Ishikawa (cell line): ENCODE results near the gene FAHD2B.
"Not testable (repeated sequence)": the region's sequence is repeated elsewhere in the genome, so short reads cannot be mapped to it uniquely, and the experiment has no call there.

Experiments used
- CEBPB ChIP-seq: IDR thresholded peaks from 2 replicates; pipeline ENCODE4 v1.6.1; 2012
- CREB1 ChIP-seq: IDR thresholded peaks from 2 replicates; pipeline ENCODE4 v1.6.1; 2012; ENCODE audit warnings: low read depth
- EGR1 ChIP-seq: IDR thresholded peaks from 2 replicates; pipeline ENCODE4 v1.6.1; 2012
- EP300 ChIP-seq: IDR thresholded peaks from 2 replicates; pipeline ENCODE4 v1.6.1; 2012; ENCODE audit warnings: borderline replicate concordance
- FOXM1 ChIP-seq: IDR thresholded peaks from 2 replicates; pipeline ENCODE4 v1.6.1; 2012; ENCODE audit warnings: low read depth, borderline replicate concordance
- RAD21 ChIP-seq: IDR thresholded peaks from 2 replicates; pipeline ENCODE4 v1.6.1; 2012; ENCODE audit warnings: low read depth
- TAF1 ChIP-seq: IDR thresholded peaks from 2 replicates; pipeline ENCODE4 v1.6.1; 2012; ENCODE audit warnings: low read depth, mild to moderate bottlenecking
- TCF12 ChIP-seq: IDR thresholded peaks from 2 replicates; pipeline ENCODE4 v1.6.1; 2012; ENCODE audit warnings: low read depth
- YY1 ChIP-seq: IDR thresholded peaks from 2 replicates; pipeline ENCODE4 v1.6.1; 2012; ENCODE audit warnings: low read depth
- TF ChIP-seq, protein P1 (sequence below): IDR thresholded peaks from 2 replicates; pipeline ENCODE4 v1.6.1; 2012; ENCODE audit warnings: low read depth, mild to moderate bottlenecking

DNA sequence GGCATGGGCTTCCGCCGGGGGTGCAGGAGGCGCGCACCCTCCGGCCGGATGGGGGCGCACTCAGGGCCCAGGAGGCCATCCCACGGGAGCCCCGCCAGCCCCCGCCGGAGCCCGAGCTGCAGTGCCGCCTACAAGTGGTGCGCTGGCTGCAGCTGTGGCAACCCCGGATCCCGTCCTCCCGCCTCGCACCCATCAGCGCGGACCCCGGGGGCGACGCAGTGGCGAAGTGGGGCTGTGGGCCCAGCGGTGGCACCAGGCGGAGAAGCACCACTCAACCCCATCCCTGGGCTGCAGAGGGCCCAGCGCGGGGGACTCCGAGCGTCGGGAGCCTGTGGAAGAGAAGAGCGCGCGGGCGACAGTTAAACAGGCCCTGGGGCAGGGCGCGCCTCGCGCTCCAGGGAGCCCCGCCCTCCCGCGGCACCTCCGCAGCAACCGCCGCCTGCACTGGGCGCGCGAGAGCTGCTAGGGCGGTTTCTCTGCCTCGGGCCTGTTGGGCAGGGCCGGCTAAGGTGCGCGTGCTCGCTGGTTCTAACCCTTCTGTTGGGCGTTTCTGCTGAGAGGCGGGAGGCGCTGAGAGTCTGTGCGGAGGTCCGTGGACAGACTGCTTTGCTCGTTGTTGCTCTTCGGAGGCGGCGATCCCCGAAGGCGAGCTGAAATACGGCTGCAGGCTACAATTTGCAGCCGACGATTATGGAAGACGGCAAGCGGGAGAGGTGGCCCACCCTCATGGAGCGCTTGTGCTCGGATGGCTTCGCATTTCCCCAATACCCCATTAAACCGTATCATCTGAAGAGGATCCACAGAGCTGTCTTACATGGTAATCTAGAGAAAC, 18.6 kb upstream of the FAHD2B start, which contains the start of gene ANKRD36:
- TF ChIP-seq, protein P1, sequence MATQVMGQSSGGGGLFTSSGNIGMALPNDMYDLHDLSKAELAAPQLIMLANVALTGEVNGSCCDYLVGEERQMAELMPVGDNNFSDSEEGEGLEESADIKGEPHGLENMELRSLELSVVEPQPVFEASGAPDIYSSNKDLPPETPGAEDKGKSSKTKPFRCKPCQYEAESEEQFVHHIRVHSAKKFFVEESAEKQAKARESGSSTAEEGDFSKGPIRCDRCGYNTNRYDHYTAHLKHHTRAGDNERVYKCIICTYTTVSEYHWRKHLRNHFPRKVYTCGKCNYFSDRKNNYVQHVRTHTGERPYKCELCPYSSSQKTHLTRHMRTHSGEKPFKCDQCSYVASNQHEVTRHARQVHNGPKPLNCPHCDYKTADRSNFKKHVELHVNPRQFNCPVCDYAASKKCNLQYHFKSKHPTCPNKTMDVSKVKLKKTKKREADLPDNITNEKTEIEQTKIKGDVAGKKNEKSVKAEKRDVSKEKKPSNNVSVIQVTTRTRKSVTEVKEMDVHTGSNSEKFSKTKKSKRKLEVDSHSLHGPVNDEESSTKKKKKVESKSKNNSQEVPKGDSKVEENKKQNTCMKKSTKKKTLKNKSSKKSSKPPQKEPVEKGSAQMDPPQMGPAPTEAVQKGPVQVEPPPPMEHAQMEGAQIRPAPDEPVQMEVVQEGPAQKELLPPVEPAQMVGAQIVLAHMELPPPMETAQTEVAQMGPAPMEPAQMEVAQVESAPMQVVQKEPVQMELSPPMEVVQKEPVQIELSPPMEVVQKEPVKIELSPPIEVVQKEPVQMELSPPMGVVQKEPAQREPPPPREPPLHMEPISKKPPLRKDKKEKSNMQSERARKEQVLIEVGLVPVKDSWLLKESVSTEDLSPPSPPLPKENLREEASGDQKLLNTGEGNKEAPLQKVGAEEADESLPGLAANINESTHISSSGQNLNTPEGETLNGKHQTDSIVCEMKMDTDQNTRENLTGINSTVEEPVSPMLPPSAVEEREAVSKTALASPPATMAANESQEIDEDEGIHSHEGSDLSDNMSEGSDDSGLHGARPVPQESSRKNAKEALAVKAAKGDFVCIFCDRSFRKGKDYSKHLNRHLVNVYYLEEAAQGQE = not testable (repeated sequence)
- not testable (repeated sequence) for TF ChIP-seq EP300, CEBPB, CREB1, FOXM1, EGR1, RAD21, TCF12
- TF ChIP-seq TAF1 = 0 out of 2 replicates have a peak, but pooled peaks have one; percentile 53
- 0 out of 2 replicates have a peak, but pooled peaks have one; percentile 11 for TF ChIP-seq YY1
